HG02610 (cell line): Measurements from ENCODE around the gene ACADVL.
"Not testable (repeated sequence)": the region's sequence is repeated elsewhere in the genome, so short reads cannot be mapped to it uniquely, and the experiment has no call there.

Source experiments
- ATAC-seq: cut with Tn5 transposase; IDR thresholded peaks from one replicate; pipeline ENCODE4 v1.9.1; 2021; ENCODE audit warnings: mild to moderate bottlenecking, moderate library complexity; ENCODE audit not compliant: unreplicated experiment

Gene ACADVL

DNA sequence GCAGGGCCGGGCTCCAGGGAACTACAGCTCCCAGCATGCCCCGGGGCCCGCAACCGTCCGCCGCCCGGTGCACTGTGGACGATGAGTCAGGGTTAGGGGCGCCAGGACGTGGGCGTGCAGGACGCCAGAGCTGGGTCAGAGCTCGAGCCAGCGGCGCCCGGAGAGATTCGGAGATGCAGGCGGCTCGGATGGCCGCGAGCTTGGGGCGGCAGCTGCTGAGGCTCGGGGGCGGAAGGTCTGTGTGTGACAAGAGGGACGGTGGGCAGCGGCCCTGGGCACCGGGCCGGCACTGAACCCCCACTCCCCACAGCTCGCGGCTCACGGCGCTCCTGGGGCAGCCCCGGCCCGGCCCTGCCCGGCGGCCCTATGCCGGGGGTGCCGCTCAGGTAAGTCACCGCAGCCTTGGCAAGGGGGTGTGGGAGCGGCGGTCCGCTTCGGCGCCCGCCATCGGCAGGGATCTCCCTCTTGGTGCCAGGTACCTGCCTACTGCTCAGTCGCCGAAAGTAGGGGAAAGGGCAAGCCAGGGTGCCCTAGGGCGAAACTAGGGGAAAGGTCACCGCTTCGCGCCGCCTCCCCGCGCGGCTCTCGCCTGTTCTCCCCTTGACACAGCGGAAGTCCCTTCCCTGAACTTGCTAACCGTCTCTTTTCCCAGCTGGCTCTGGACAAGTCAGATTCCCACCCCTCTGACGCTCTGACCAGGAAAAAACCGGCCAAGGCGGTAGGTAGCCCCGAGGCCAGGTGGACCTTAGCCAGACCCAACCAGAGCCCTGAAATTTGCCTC, at the start of gene ACADVL, which contains the start of gene DLG4:
ACADVL (plus strand) TSS at position 127 of the 781 bp plus-strand sequence; CDS start at position 174, 47 bp downstream.
DLG4 (minus strand) TSS at position 25 of the 781 bp plus-strand sequence.
- peak; percentile 65 for ATAC-seq

DNA sequence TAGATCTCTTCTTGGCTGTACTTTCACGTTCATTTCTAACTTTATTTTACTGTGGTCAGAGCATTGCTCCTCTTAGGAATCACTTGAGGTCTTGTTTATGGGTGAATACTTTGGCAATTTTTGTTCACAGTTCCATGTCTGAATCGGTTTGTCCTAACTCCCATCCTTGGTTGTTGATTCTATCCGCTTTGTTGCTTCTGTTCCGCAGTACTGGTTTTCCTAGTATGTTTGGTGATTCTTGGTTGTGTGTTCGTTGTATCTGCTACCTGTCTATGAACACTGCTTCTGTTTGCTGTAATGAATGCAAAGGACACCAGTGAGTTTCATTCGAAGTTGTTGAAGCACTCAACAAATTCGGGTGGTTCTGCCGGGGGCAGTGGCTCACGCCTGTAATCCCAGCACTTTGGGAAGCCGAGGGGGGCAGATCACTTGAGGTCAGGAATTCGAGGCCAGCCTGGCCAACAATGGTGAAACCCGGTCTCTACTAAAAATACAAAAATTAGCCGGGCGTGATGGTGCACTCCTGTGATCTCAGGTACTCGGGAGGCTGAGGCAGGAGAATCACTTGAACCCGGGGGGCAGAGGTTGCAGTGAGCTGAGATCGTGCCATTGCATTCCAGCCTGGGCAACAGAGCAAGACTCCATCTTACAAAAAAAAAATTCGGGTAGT, 47.1 kb upstream of the ACADVL start:
- ATAC-seq = not testable (repeated sequence)

DNA sequence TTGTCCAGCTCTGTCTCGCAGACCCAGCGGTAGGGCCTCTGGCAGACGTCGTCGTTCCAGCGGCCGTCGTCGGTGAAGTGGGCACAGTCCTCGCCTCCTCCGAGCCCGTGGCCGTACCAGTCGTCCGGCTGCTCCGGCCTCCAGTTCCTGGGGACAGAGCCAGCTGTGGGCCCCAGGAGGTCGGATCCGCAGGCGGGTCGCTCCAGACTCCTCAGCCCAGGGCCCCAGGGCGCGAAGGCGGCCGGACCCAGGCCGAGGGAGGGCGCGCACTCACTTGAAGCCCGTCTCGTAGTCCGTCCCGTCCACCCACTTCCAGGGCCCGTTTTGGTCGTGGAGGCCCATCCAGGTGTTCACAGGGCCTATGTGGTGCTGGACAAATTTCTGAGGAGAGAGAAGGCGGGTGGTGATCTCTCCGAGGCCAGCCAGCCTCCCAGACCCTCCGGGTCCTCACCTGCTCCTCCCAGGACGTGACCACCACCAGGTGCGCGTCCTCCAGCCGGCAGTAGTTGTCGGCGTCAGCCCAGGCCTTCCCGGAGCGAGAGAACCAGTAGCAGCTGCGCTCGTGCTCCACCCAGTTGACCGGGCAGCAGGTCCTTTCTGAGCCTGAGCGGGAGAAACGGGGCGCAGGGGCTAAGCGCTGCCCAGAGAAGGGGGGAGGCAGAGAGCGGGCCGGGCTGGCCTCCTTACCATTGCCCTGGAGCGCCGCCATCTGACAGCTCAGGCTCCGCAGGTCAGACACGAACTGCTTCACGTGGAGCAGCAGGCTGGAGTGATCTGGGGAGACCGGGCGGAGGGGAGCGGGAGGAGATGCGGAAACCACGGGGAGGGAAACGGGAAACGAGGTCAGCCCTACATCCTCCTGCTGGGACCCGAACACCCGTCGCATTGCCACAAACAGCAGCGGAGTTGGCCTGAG, 45.8 kb upstream of the ACADVL start:
- no peak for ATAC-seq

DNA sequence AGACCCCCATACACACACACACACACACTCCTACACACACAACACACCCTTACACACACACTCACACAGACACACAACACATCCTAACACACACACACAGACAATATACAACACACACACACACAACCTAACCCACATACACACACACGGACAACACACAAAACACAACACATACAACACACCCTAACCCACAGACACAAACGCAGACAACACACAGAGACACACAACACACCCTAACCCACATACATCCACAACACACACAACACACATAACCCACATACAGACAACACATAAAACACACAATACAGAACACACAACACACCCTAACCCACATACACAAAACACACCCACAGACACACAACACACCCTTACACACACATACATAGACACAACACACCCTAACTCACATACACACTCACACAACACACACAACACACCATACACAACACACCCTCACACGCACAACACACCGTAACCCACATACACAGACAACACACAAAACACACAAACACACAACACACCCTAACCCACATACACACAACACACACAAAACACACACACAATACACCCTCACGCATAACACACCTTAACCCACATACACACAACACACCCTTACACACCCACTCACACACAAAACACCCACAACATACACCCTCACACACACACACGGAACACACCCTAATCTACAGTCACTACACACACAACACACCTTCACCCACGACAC, 45.0 kb upstream of the ACADVL start:
- no peak for ATAC-seq

DNA sequence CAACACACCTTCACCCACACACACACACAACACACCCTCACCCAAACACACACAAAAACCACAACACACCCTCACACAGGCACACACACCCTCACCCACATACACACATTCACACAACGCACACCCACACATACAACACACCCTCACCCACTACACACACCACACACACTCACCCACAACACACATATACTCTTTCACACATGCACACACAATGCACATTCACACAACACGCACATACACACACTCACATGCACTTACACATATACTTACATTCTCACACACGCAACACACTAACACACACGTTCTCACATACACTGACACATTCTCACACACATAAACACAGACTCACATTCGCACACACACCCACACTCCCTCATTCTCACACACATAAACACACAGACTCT, 44.4 kb upstream of the ACADVL start:
- no peak for ATAC-seq

DNA sequence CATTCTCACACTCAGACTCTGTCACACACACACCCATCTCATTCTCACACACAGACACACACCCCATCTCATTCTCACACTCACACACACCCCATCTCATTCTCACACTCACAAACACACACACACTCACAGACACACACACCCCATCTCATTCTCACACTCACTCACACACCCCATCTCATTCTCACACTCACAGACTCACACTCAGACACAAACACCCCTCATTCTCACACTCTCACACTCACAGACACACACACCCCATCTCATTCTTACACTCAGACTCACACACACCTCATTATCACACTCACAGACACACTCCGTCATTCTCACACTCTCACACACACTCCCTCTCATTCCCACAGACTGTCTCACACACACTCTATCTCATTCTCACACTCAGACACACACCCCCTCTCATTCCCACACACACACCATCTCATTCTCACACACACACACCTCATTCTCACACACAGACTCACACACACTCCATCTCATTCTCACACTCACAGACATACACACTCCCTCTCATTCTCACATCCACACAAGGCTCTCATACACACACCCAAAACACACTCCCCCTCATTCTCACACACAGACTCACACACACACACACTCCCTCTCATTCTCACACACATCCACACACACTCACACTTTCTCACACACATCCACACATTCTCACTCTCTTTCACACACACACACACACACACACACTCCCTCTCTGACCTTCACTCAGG, 43.5 kb upstream of the ACADVL start:
- no peak for ATAC-seq

DNA sequence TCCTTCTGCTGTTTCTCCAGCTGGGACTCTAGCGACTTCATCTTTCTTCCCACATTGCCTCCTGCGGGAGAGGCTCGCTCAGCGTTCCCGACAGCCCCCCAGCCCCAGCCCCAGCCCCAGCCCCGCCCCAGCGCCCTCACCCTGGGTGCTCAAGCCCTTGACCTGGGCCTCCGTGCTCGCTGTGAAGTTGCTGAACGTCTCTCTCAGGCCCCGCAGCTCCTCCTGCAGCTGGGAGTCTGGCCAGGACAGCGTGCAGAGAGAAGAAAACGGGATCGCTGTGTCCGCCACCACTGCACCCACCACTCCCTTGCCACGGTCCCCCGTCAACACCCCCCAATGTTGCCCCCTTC, 42.9 kb upstream of the ACADVL start:
- no peak for ATAC-seq

DNA sequence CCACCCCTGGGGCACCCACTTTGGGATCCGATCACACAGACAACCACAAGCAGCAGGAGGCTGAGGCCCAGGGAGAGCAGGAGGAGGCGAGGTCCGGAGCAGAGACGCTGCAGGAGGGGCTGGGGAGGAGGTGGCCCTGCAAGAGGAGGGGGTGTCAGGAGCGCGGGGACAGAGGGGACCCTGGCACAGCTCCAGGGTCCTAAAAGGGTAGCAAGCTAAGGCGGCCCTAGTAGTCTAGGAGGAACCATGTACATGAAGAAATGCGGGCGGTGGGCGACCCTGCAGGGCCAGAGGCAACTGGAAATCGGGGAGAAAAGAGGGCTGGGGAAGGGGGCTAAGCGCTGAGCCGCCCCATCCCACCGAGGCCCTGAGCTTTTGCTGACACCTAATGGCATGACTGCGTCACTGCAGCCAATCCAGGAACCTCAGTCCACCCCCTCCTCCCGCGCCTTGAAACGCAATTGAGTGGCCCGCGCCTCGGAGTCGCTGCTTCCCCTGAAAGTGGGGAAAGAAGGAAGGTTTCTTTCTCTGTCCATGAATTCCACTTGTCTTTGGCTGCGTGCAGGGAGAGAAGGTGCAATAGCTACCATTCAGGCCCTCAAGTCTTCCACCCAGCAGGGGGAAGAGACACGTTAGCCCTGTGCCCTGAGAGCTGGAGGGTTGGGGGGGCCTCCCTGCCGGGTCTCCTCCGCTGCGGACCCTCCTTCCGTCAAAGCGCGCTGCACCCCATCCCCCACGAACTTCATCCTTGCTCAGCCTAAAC, 42.4 kb upstream of the ACADVL start:
- no peak for ATAC-seq

DNA sequence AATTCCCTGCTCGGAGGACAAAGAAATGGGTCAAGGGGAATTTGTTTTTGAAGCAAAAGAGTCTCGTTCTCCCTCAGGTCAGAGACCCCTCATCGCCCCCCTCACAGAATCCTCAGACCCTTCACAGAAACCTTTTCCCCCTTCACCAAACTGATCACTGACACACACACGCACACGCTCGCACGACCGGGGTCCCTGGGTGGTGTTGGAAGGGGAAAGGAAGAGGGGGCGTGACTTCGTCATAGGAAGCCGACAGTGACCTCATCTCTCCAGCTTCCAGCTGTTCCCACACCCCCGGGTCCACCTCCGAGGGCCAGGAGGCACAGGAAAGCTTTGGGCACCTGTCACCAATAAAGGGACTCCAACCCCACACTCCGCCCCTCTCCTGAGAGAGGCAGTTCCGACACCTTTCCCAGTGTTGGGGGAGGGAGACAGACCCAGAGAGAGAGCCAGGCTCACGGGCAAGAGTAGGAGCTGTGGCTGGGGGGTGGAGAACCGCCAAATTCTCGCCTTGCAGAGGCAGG, 41.7 kb upstream of the ACADVL start:
- no peak for ATAC-seq

DNA sequence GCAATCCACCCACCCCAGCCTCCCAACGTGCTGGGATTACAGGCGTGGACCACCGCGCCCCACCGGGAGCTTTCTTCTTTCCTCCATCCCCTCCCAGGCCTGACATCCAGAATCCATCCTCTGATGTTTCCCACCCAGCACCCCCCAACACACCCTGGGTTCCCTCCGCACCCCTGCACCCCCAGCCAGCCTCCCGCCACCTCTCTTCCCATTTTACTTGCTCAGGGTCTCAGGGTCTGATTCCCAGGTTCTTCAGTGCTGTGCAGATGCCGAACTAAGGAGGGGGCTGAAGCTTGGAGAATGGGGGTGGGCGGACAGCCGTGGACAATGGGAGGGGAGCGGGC, 40.8 kb upstream of the ACADVL start:
- no peak for ATAC-seq

DNA sequence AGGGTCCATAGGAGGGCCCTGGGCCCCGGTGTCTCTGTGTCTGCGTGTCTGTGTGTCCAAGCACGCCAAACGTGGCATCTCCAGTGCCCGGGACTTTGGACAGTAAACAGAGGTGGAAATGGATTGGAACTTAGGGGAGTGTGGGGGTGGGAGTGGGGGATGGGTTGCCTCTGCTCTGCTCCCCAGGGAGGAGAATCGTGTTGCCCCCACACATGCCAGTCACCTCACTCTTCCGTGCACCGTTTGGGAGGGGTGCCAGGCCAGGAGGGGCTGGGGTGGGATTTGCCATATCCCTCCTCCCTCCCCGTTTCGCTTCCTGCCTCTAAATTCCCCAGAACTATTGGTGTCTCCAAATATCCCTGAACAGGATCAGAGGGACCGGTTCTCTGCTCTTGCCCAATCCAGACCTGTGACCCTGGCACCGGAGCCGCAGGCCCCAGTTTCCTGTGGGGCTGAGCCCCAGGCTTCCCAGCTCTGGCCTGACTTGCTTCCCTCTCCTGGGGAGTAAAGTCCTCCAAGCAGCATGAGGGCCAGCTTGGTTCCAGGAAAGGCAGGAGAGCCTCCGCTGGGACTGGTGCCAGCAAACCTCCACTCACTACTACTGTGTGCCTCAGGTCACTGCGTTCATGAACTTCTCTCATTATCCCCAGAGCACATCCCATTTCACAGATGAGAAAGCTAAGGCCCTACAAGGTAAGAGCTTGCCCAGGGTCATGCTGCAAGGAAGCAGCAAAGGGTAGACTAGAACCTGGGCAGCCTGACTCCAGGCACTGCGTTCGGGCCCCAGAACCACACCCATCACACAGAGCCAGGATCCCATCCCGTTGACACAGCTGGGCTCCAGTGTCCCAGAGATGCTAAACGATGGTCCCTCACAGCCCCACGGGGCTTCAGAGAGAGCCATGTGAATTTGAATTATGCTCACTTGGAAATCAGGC, 40.2 kb upstream of the ACADVL start, which contains the start of gene ASGR1:
ASGR1 (minus strand) TSS at position 54 of the 938 bp plus-strand sequence. CDS start 807 bp downstream, outside the sequence.
- ATAC-seq = no peak

DNA sequence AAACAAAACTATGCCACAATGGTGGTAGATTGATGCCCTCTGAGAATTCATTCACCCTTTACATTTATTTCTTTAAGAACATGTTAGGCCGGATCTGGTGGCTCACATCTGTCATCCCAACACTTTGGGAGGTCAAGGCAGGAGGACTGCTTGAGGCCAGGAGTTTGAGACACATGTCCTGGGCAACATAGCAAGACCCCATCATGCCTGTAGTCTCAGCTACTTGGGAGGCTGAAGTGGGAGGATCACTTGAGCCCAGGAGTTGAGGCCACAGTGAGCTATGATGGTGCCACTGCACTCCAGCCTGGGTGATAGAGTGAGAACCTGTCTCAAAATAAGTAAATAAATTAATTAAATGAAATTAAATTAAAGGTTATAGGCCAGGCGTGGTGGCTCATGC, 37.6 kb upstream of the ACADVL start:
- not testable (repeated sequence) for ATAC-seq

DNA sequence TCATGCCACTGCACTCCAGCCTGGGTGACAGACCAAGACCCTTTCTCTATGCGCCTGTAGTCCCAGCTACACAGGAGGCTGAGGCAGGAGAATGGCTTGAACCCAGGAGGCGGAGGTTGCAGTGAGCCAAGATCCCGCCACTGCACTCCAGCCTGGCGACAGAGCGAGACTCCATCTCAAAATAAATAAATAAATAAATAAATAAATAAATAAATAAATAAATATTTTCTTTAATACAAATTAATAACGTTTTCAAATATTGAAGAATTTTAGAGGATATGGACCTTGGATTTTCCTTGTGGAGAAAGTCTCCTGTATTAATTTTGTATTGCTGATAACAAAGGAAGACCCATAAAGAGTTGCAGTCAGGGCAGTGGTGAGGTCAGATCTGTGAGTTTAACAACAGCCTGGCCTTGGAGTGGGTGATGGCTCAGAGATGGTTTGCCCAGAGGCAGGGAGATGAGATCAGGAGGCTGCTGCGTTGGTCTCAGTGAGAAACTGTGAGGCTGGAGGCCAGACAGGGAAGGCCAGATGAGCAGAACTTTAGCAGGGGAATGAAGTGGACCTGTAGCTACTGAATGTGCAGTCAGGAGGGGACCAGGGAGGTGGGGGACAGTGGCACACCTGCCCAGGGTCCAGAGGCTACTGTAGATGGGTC, 36.2 kb upstream of the ACADVL start:
- no peak for ATAC-seq

DNA sequence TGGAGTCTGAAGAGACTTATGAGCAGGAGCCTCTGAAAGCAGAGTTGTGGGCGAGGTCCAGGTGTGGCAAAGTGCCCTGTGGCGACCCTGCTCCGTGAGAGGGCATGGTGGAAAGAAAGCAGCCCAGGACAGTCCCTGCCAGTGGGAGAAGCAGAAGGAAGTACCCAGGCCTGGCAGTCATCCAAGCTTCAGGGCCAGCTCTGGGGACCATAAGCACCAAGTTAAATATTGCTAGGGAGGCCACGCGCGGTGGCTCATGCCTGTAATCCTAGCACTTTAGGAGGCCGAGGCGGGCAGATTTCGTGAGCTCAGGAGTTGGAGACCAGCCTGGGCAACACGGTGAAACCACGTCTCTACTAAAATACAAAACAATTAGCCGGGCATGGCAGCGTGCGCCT, 35.6 kb upstream of the ACADVL start:
- ATAC-seq = no peak

DNA sequence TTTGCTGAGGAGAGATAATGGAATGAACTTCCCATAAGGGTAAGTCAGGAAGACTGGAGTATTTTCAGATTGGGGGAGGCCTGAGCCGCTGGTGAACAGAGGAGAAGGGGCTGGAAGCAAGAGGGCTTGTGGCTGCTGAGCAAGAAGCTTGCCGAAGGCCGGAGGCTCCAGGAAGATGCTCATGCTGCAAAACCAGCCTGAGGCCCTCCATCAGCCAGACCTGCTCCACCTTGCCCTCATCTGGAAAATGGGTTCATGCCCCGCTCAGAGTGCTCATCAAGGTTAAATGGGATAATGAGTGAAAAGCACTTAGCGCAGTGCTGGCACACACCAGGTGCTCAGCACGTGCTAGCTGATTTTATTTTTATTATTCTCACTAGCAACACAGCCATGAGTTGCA, 35.1 kb upstream of the ACADVL start:
- no peak for ATAC-seq

DNA sequence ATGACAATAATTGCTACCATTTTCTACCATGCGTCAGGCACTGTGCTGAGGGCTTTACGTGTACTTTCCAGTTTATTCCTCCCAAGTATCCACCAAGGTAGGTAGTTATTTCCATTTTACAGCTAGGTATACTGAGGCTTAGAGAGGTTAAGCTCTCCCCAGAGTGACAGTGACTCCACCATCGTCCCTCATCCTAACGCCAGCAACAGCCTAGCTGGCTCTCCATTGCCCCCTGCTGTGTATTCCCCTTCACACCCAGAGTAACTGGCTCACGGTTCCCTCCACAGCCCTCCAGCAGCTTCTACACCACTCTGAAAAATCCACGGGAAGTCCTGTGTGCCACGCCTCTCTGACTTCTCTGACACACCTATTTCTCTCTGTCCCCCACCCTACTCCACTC, 33.5 kb upstream of the ACADVL start:
- ATAC-seq = no peak

DNA sequence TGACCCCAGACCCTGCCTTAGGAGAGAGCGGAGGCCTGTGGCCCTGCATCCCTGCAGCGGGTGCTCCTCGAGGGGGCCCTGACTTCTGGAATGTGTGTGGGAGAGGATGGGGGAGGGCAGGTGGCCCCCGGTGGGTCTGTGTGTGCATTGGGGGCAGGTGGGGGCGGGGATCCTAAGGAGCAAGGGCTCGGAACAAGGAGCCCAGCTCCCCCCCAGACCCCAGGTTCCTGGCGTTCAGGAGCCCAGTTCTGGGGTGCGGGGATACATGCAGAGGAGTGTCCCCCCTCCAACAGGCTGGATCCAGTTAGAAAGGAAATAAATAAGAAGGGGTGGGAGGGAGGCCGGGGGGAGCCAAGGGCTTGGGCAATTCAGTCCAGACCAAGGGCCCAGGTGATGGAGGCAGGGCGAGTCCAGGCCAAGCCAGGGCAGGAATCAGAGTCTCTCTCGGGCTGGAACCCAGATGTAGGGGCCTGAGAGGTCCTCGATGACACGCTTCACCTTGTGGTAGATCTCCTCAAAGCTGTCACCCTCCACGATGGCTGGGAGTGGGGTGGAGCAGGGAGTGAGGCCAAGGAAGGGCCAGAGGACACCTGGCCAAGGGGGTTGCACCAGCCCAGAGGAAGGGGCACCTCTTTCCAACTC, 29.3 kb upstream of the ACADVL start:
- ATAC-seq = no peak
